SU-DHL-6 (cell line): ENCODE results near the gene ACACA.

ENCODE experiments used
- H2AFZ ChIP-seq: fragments of 200-600 bp; sonication (generic); 2 replicates; pipeline ENCODE4 v1.6.1; 2014; ENCODE audit warnings: low read depth, mild to moderate bottlenecking, moderate library complexity, mixed read lengths, antibody characterized with exemption, low read length; ENCODE audit not compliant: severe bottlenecking
- H3F3A ChIP-seq: fragments of 200-600 bp; shearing (Covaris generic); 2 replicates; pipeline ENCODE4 v1.6.0; 2016; ENCODE audit warnings: antibody characterized with exemption, mild to moderate bottlenecking; ENCODE audit not compliant: insufficient read depth
- H3K27ac ChIP-seq: fragments of 200-600 bp; sonication (generic); 2 replicates; pipeline ENCODE4 v1.5.1; 2016; ENCODE audit warnings: low read depth, mild to moderate bottlenecking, low read length, moderate library complexity, mixed read lengths
- H3K27me3 ChIP-seq: fragments of 200-600 bp; sonication (generic), shearing (Covaris generic); 2 replicates; pipeline ENCODE4 v1.6.0; 2014; ENCODE audit warnings: mild to moderate bottlenecking, low read length
- H3K36me3 ChIP-seq: fragments of 200-600 bp; sonication (generic); 2 replicates; pipeline ENCODE4 v1.6.1; 2014; ENCODE audit warnings: mild to moderate bottlenecking, low read length, mixed read lengths
- H3K4me2 ChIP-seq: fragments of 300-600, 200-600 bp; shearing (Covaris generic), sonication (generic); 2 replicates; pipeline ENCODE4 v1.6.0; 2014; ENCODE audit warnings: low read length, low read depth, mild to moderate bottlenecking; ENCODE audit not compliant: poor library complexity, severe bottlenecking
- H3K4me3 ChIP-seq: fragments of 200-600 bp; sonication (generic); 2 replicates; pipeline ENCODE4 v1.5.1; 2014; ENCODE audit warnings: antibody characterized with exemption, low read length, mild to moderate bottlenecking, mixed read lengths; ENCODE audit not compliant: insufficient read depth, poor library complexity, severe bottlenecking
- H3K79me2 ChIP-seq: fragments of 200-600 bp; sonication (generic); 2 replicates; pipeline ENCODE4 v1.6.1; 2014; ENCODE audit warnings: mild to moderate bottlenecking, low read length, moderate library complexity; ENCODE audit not compliant: insufficient read depth
- H3K9ac ChIP-seq: fragments of 200-600 bp; sonication (generic); 2 replicates; pipeline ENCODE4 v1.7.0; 2014; ENCODE audit warnings: mild to moderate bottlenecking, low read length
- H3K9me2 ChIP-seq: fragments of 200-600 bp; sonication (generic); replicated peaks from 2 replicates; pipeline ENCODE4 v1.6.1; 2014; ENCODE audit warnings: low read length; ENCODE audit not compliant: insufficient read depth
- H3K9me3 ChIP-seq: fragments of 200-600 bp; sonication (generic); 2 replicates; pipeline ENCODE4 v1.6.1; 2014; ENCODE audit warnings: low read length, mixed read lengths; ENCODE audit not compliant: insufficient read depth
- H4K20me1 ChIP-seq: fragments of 200-600 bp; sonication (generic); 2 replicates; pipeline ENCODE4 v1.6.1; 2014; ENCODE audit warnings: low read depth, mild to moderate bottlenecking, antibody characterized with exemption, low read length, moderate library complexity, mixed read lengths
- CTCF ChIP-seq: fragments of 200-600 bp; sonication (generic); IDR thresholded peaks from one replicate; pipeline ENCODE4 v1.5.1; 2017; ENCODE audit warnings: antibody characterized with exemption, mild to moderate bottlenecking, low read length, moderate library complexity; ENCODE audit not compliant: insufficient read depth, poor library complexity, severe bottlenecking
- EZH2phosphoT487 ChIP-seq: fragments of 200-600 bp; sonication (generic), shearing (Covaris generic); conservative IDR thresholded peaks from 2 replicates; pipeline ENCODE4 v1.6.1; 2018; ENCODE audit warnings: mild to moderate bottlenecking, antibody characterized with exemption, low read length, moderate library complexity, mixed read lengths

The ACACA gene

GRCh38 chr17:37066322-37067255 is 340.0 kb downstream of the ACACA start:
- no peaks in the 10 kb centered on the region for H3F3A ChIP-seq
- H4K20me1 ChIP-seq, result no peaks in the 10 kb centered on the region
- TF ChIP-seq EZH2phosphoT487 (no peak), CTCF (no peak)
- no peaks in the 10 kb centered on the region for H3K9me3 ChIP-seq
- H3K79me2 ChIP-seq, result no peaks in the 10 kb centered on the region
- no peak overlapping the region for H3K9ac ChIP-seq
- no peaks in the 10 kb centered on the region for H3K9me2 ChIP-seq
- no peak overlapping the region for H3K27ac ChIP-seq
- no peaks in the 10 kb centered on the region for H3K27me3 ChIP-seq
- H3K4me2 ChIP-seq, result no peak overlapping the region
- H3K4me3 ChIP-seq, result no peak overlapping the region
- H2AFZ ChIP-seq, result no peak overlapping the region
- H3K36me3 ChIP-seq, result no peaks in the 10 kb centered on the region

DNA sequence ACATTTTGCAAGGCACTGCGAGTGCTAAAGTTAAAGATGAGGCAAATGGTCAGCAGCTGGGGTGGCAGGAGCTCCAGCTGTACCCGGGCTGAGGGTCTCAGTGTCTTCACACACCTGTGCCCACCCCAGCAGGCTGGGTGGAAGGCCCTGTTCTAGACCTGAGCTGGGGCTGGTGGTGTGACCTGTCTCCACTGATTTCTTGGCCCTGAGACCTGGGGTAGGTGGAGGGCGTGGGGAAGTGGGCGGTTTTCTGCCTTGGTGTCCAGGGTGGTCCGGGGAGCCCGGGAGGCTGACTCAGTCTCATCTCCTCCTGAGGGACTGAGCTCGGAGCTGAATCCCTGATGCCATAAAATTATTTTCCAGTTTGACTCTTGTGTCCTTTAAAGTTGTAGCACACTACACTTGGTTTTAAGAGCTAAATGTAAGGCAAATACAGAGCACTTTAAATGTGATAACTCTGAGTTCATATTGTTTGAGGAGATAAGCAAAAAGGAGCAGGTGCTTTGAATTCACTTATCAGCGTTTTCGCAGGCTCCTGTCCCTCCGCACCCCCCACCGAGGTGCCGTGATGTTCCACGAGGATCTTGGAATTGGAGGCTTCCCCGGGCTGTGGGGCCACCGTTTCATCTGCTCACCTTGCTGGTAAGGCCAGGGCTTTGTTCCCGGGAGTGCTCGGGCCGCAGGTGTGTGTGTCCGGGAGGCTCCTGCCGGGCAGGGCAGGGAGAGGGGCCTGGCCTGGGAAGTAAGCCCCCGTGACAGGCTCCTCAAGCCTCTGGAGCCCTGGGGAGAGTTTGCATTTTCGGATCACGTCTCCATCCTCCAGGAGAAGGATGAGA is 340.9 kb downstream of the ACACA start:
- TF ChIP-seq EZH2phosphoT487, result no peak
- TF ChIP-seq CTCF, result no peak
- Histone ChIP-seq H3K27ac (no peak overlapping the region), H2AFZ (no peak overlapping the region)

GRCh38 chr17:37064956-37065355 is 341.7 kb downstream of the ACACA start:
- H3K4me2 ChIP-seq, result no peak overlapping the region
- H3K27ac ChIP-seq, result no peak overlapping the region
- no peaks in the 10 kb centered on the region for H3K9me3 ChIP-seq
- H3K36me3 ChIP-seq, result no peaks in the 10 kb centered on the region
- H3K27me3 ChIP-seq, result no peaks in the 10 kb centered on the region
- H3K9me2 ChIP-seq, result no peaks in the 10 kb centered on the region
- H3K9ac ChIP-seq, result no peak overlapping the region
- TF ChIP-seq CTCF (no peak), EZH2phosphoT487 (no peak)
- no peak overlapping the region for H2AFZ ChIP-seq
- H4K20me1 ChIP-seq, result no peaks in the 10 kb centered on the region
- H3K4me3 ChIP-seq, result no peak overlapping the region
- no peaks in the 10 kb centered on the region for H3K79me2 ChIP-seq
- H3F3A ChIP-seq, result no peaks in the 10 kb centered on the region

More for the DNA sequence above, 340.9 kb downstream of the ACACA start:
- H3K9ac ChIP-seq, result no peak overlapping the region
- H3K9me3 ChIP-seq, result no peaks in the 10 kb centered on the region
- H3K79me2 ChIP-seq, result no peaks in the 10 kb centered on the region
- H3K27me3 ChIP-seq, result no peaks in the 10 kb centered on the region
- H3K4me2 ChIP-seq, result no peak overlapping the region
- no peak overlapping the region for H3K4me3 ChIP-seq
- H3F3A ChIP-seq, result no peaks in the 10 kb centered on the region
- no peaks in the 10 kb centered on the region for H3K36me3 ChIP-seq
- no peaks in the 10 kb centered on the region for H4K20me1 ChIP-seq
- no peaks in the 10 kb centered on the region for H3K9me2 ChIP-seq
